IMR-90 (cell line): ENCODE measurements around the gene SLC51A.

Source experiments
- BHLHE40 ChIP-seq: fragments of 150-350 bp; IDR thresholded peaks from 2 replicates; pipeline ENCODE4 v1.6.1; 2016; ENCODE audit warnings: mild to moderate bottlenecking, low read depth, low read length
- CEBPB ChIP-seq: IDR thresholded peaks from 2 replicates; pipeline ENCODE4 v1.6.1; 2012; ENCODE audit warnings: low read depth, low read length, improper control_type of control experiment
- CTCF ChIP-seq: conservative IDR thresholded peaks from 2 replicates; pipeline ENCODE4 v1.5.1; 2012; ENCODE audit warnings: mild to moderate bottlenecking, low read depth, low read length, improper control_type of control experiment
- ELK1 ChIP-seq: fragments of 150-350 bp; IDR thresholded peaks from 2 replicates; pipeline ENCODE4 v1.6.1; 2016; ENCODE audit warnings: low read depth, mild to moderate bottlenecking, low read length, moderate library complexity, borderline replicate concordance
- FOS ChIP-seq: fragments of 150-350 bp; IDR thresholded peaks from 2 replicates; pipeline ENCODE4 v1.6.1; 2016; ENCODE audit warnings: low read depth, low read length
- MAFK ChIP-seq: IDR thresholded peaks from 2 replicates; pipeline ENCODE4 v1.6.1; 2012; ENCODE audit warnings: low read depth, low read length, improper control_type of control experiment
- MAZ ChIP-seq: IDR thresholded peaks from 2 replicates; pipeline ENCODE4 v1.6.1; 2012; ENCODE audit warnings: low read depth, mild to moderate bottlenecking, low read length, improper control_type of control experiment, moderate library complexity, borderline replicate concordance
- MXI1 ChIP-seq: IDR thresholded peaks from 2 replicates; pipeline ENCODE4 v1.6.1; 2012; ENCODE audit warnings: low read depth, mild to moderate bottlenecking, low read length, moderate library complexity, borderline replicate concordance
- POLR2A ChIP-seq: IDR thresholded peaks from 2 replicates; pipeline ENCODE4 v1.6.1; 2012; ENCODE audit warnings: mild to moderate bottlenecking, low read depth, low read length
- RAD21 ChIP-seq: IDR thresholded peaks from 2 replicates; pipeline ENCODE4 v1.6.1; 2012; ENCODE audit warnings: low read length, improper control_type of control experiment
- RCOR1 ChIP-seq: IDR thresholded peaks from 2 replicates; pipeline ENCODE4 v1.6.1; 2012; ENCODE audit warnings: mild to moderate bottlenecking, low read length, improper control_type of control experiment; ENCODE audit not compliant: insufficient replicate concordance
- RFX5 ChIP-seq: IDR thresholded peaks from 2 replicates; pipeline ENCODE4 v1.8.0; 2012; ENCODE audit warnings: low read depth, mild to moderate bottlenecking, low read length, moderate library complexity

- TF ChIP-seq CTCF (no peak), POLR2A (no peak), RCOR1 (no peak), FOS (no peak), MAZ (no peak), MXI1 (no peak), RAD21 (no peak), MAFK (no peak), ELK1 (no peak), CEBPB (no peak), RFX5 (no peak), BHLHE40 (no peak)
Measured at GRCh38 chr3:196260784-196261183, 44.5 kb downstream of the SLC51A start.
